H1 (cell line): Measurements from ENCODE around the gene MCCC1. TPM values are rescaled to one million over a fixed set of nuclear protein-coding genes. Genes with fewer than 3 reads are reported as not detected.

Experiments
- CTCF ChIA-PET: fragments of 300-600 bp; sonication (Branson Sonifier 250); formaldehyde crosslinking; loops from one replicate; lab custom pipeline; 2021; ENCODE audit not compliant: partially characterized antibody; lab: Charles Lee
- POLR2A ChIA-PET: fragments of 300-600 bp; sonication (Branson Sonifier 250); formaldehyde crosslinking; loops from one replicate; lab custom pipeline; 2021; ENCODE audit warnings: inconsistent platforms; ENCODE audit not compliant: partially characterized antibody; lab: Charles Lee
- DNase-seq, 2 experiments: peaks; one replicate each; pipeline versions ENCODE4 v3.0.0 to v3.0.0-alpha.2; 2010 to 2022; ENCODE audit warnings: low spot score in 2 of 2, low read depth in 1 of 2, mixed read lengths in 1 of 2
- FAIRE-seq: peaks from 2 replicates; lab custom pipeline; 2011; peaks lifted over from hg19 to GRCh38; lab: Jason Lieb, UNC
- H2AFZ ChIP-seq: 2 replicates; pipeline ENCODE4 v1.8.1; 2012; ENCODE audit warnings: low read length, inconsistent platforms
- H2AK5ac ChIP-seq: 2 replicates; pipeline ENCODE4 v1.6.1; 2013; ENCODE audit warnings: low read depth, low read length
- H2BK120ac ChIP-seq: replicated peaks from 2 replicates; pipeline ENCODE3; 2013; ENCODE audit warnings: low read depth, low read length, inconsistent platforms
- H2BK12ac ChIP-seq: 2 replicates; pipeline ENCODE4 v1.6.1; 2013; ENCODE audit warnings: low read depth, low read length
- H2BK15ac ChIP-seq: 2 replicates; pipeline ENCODE4 v1.6.1; 2013; ENCODE audit warnings: low read length
- H2BK20ac ChIP-seq: 2 replicates; pipeline ENCODE4 v1.6.1; 2013; ENCODE audit warnings: low read length
- H2BK5ac ChIP-seq: 2 replicates; pipeline ENCODE4 v1.6.1; 2013; ENCODE audit warnings: low read depth, low read length
- H3K14ac ChIP-seq: 2 replicates; pipeline ENCODE4 v1.6.1; 2013; ENCODE audit warnings: inconsistent platforms; ENCODE audit not compliant: insufficient read length
- H3K18ac ChIP-seq: 2 replicates; pipeline ENCODE4 v1.6.1; 2013; ENCODE audit warnings: low read length; ENCODE audit errors: extremely low read depth
- H3K23ac ChIP-seq: 2 replicates; pipeline ENCODE4 v1.6.1; 2013; ENCODE audit warnings: inconsistent platforms; ENCODE audit not compliant: insufficient read length
- H3K23me2 ChIP-seq: 2 replicates; pipeline ENCODE4 v1.6.1; 2013; ENCODE audit warnings: low read depth, low read length
- H3K27ac ChIP-seq: 2 replicates; pipeline ENCODE4 v1.6.1; 2011; ENCODE audit warnings: low read depth, low read length, inconsistent platforms
- H3K27me3 ChIP-seq, 4 experiments: replicated peaks in 1 of 4; 1 replicate in 1 of 4; 2 replicates in 3 of 4; pipeline versions ENCODE4 v1.6.1 to v1.8.1; 2011 to 2013; ENCODE audit warnings: low read length in 3 of 4, mild to moderate bottlenecking in 3 of 4, inconsistent platforms in 2 of 4, mixed read lengths in 2 of 4, moderate library complexity in 1 of 4; ENCODE audit not compliant: control insufficient read depth in 3 of 4, insufficient read depth in 3 of 4; ENCODE audit errors: extremely low read depth in 1 of 4
- H3K36me3 ChIP-seq, 4 experiments: 2 replicates each; pipeline versions ENCODE4 v1.6.1 to v1.8.1; 2011 to 2013; ENCODE audit warnings: mild to moderate bottlenecking in 4 of 4, low read length in 3 of 4, moderate library complexity in 2 of 4, control low read depth in 1 of 4, inconsistent platforms in 1 of 4; ENCODE audit not compliant: insufficient read depth in 4 of 4, control insufficient read depth in 2 of 4
- H3K4ac ChIP-seq: replicated peaks from 2 replicates; pipeline ENCODE3; 2013; ENCODE audit warnings: low read length, low read depth, mixed read lengths, inconsistent platforms; ENCODE audit not compliant: insufficient read length
- H3K4me1 ChIP-seq, 4 experiments: replicated peaks in 1 of 4; 1 replicate in 1 of 4; 2 replicates in 3 of 4; pipeline versions ENCODE4 v1.6.1 to v1.8.1; 2011 to 2013; ENCODE audit warnings: low read length in 3 of 4, inconsistent platforms in 2 of 4, mixed read lengths in 1 of 4; ENCODE audit not compliant: insufficient read depth in 4 of 4, control insufficient read depth in 3 of 4
- H3K4me2 ChIP-seq, 2 experiments: 2 replicates each; pipeline versions ENCODE4 v1.6.1 to v1.8.1; 2011 to 2013; ENCODE audit warnings: low read depth in 2 of 2, low read length in 2 of 2, control low read depth in 1 of 2, inconsistent platforms in 1 of 2, mild to moderate bottlenecking in 1 of 2; ENCODE audit not compliant: insufficient read depth in 1 of 2
- H3K4me3 ChIP-seq, 4 experiments: fragments of 200-600, 300-600 bp in 1 of 4; sonication (generic), shearing (Covaris generic), sonication (Bioruptor Twin) in 1 of 4; 2 replicates each; pipeline versions ENCODE4 v1.5.1 to v1.8.1; 2011 to 2016; ENCODE audit warnings: low read length in 4 of 4, low read depth in 3 of 4, control low read depth in 2 of 4, inconsistent platforms in 2 of 4, mild to moderate bottlenecking in 2 of 4, mixed read lengths in 1 of 4, moderate library complexity in 1 of 4; ENCODE audit not compliant: insufficient read depth in 2 of 4; ENCODE audit errors: extremely low read depth in 1 of 4
- H3K56ac ChIP-seq: replicated peaks from 2 replicates; pipeline ENCODE3; 2013; ENCODE audit warnings: low read depth, mild to moderate bottlenecking, mixed read lengths, low read length, inconsistent platforms; ENCODE audit not compliant: insufficient read length
- H3K79me1 ChIP-seq: 2 replicates; pipeline ENCODE4 v1.6.1; 2013; ENCODE audit warnings: low read depth, low read length, control low read depth
- H3K79me2 ChIP-seq, 2 experiments: 2 replicates each; pipeline versions ENCODE4 v1.6.1 to v1.8.1; 2012 to 2013; ENCODE audit warnings: low read length in 2 of 2, mild to moderate bottlenecking in 2 of 2, inconsistent platforms in 1 of 2; ENCODE audit not compliant: insufficient read depth in 2 of 2, control insufficient read depth in 1 of 2
- H3K9ac ChIP-seq, 4 experiments: replicated peaks in 1 of 4; 1 replicate in 1 of 4; 2 replicates in 3 of 4; pipeline versions ENCODE4 v1.6.1 to v1.8.1; 2011 to 2013; ENCODE audit warnings: low read depth in 3 of 4, low read length in 3 of 4, control low read depth in 2 of 4, mild to moderate bottlenecking in 2 of 4, moderate library complexity in 2 of 4, inconsistent platforms in 1 of 4; ENCODE audit errors: extremely low read depth in 1 of 4
- H3K9me3 ChIP-seq, 2 experiments: 2 replicates each; pipeline versions ENCODE4 v1.6.1 to v1.8.1; 2012 to 2013; ENCODE audit warnings: mild to moderate bottlenecking in 2 of 2, moderate library complexity in 2 of 2, control low read depth in 1 of 2, inconsistent platforms in 1 of 2, low read depth in 1 of 2, low read length in 1 of 2, mixed read lengths in 1 of 2; ENCODE audit not compliant: insufficient read depth in 2 of 2
- H4K20me1 ChIP-seq, 2 experiments: replicated peaks in 1 of 2; 2 replicates each; pipeline versions ENCODE3 to v1.8.1; 2011 to 2013; ENCODE audit warnings: inconsistent platforms in 2 of 2, low read length in 2 of 2, mild to moderate bottlenecking in 1 of 2; ENCODE audit not compliant: insufficient read depth in 2 of 2, control insufficient read depth in 1 of 2
- H4K5ac ChIP-seq: 2 replicates; pipeline ENCODE4 v1.6.1; 2013; ENCODE audit warnings: low read length, low read depth, mixed read lengths, inconsistent platforms; ENCODE audit not compliant: insufficient read length
- H4K8ac ChIP-seq: 2 replicates; pipeline ENCODE4 v1.8.0; 2013; ENCODE audit warnings: mild to moderate bottlenecking, moderate library complexity, low read length, inconsistent platforms; ENCODE audit not compliant: insufficient read depth; ENCODE audit errors: extremely low read depth
- H4K91ac ChIP-seq: replicated peaks from 2 replicates; pipeline ENCODE3; 2013; ENCODE audit warnings: low read length, mixed read lengths, inconsistent platforms; ENCODE audit not compliant: insufficient read length
- CREB1 ChIP-seq: IDR thresholded peaks from 2 replicates; pipeline ENCODE4 v1.6.1; 2012; ENCODE audit warnings: inconsistent platforms
- JUN ChIP-seq: IDR thresholded peaks from 2 replicates; pipeline ENCODE4 v1.6.1; 2011; ENCODE audit warnings: low read depth, mild to moderate bottlenecking, improper control_type of control experiment, low read length
- NRF1 ChIP-seq: IDR thresholded peaks from 2 replicates; pipeline ENCODE4 v1.6.1; 2011; ENCODE audit warnings: mild to moderate bottlenecking, low read depth, low read length, improper control_type of control experiment
- PHF8 ChIP-seq: fragments of 200-600 bp; sonication (generic); conservative IDR thresholded peaks from 2 replicates; pipeline ENCODE4 v1.7.1; 2012; ENCODE audit warnings: low read depth, mild to moderate bottlenecking, inconsistent platforms, low read length, moderate library complexity
- WGBS, 2 experiments: shearing (Covaris generic) in 1 of 2; methylation state at CpG; one replicate each; pipeline versions ENCODE4 v1.1.6 to v1.1.7; 2013 to 2015; ENCODE audit warnings: low lambda C conversion rate in 2 of 2, mixed read lengths in 2 of 2, inconsistent platforms in 1 of 2, low coverage in 1 of 2, missing lambda C conversion rate in 1 of 2; ENCODE audit not compliant: insufficient replicate concordance in 2 of 2, insufficient coverage in 1 of 2, insufficient read length in 1 of 2; ENCODE audit errors: extremely low coverage in 1 of 2, missing lambda C conversion rate in 1 of 2; 5-methylcytosine and 5-hydroxymethylcytosine counted together
- polyA plus RNA-seq, 7 experiments: library from polyadenylated mRNA; depleted of rRNA in 3 of 7; stranded (reverse) in 5 of 7; unstranded in 2 of 7; fragments of >200 nt in 5 of 7; fragments of 200-250 nt in 2 of 7; gene quantifications; 1 replicate in 5 of 7; 2 replicates in 1 of 7; 4 replicates in 1 of 7; pipeline versions ENCODE4 v1.2.1 to v1.2.3, GENCODE V29; 2011 to 2013; ENCODE audit warnings: missing spikeins in 2 of 7, mixed read lengths in 2 of 7
- total RNA-seq: library from RNA; stranded (reverse); fragmentation: NEBNext Ultra II Directional; extraction: Animal tissue kit (Norgen Biotek cat#: 25700); gene quantifications from 2 replicates; pipeline ENCODE4 v1.2.1, GENCODE V29; 2021

The MCCC1 gene
- total and polyA plus RNA-seq, 2 of the 8 experiments (the other 6 are each of a cell fraction or from before 2014, with no cell fraction given), result 10.8 to 21.5 TPM

GRCh38 chr3:183008303-183008702 lies 91.0 kb downstream of the MCCC1 start:
- no peak overlapping the region for H3K4me3 ChIP-seq

More at GRCh38 chr3:183008303-183008702, 91.0 kb downstream of the MCCC1 start:
- Histone ChIP-seq H3K4ac (no peak overlapping the region), H3K18ac (no peak overlapping the region), H3K9me3 (no peaks in the 10 kb centered on the region), H3K4me2 (no peak overlapping the region), H4K8ac (no peak overlapping the region), H4K20me1 (peaks cover 0 to 3% of the 10 kb centered on the region in 2 experiments), H2BK120ac (no peak overlapping the region), H3K79me2 (no peaks in the 10 kb centered on the region), H2AFZ (no peak overlapping the region), H3K36me3 (no peaks in the 10 kb centered on the region), H3K23me2 (no peaks in the 10 kb centered on the region), H4K5ac (no peak overlapping the region), H3K14ac (no peak overlapping the region), H4K91ac (no peak overlapping the region), H3K27me3 (no peaks in the 10 kb centered on the region), H3K9ac (no peak overlapping the region)
- POLR2A ChIA-PET, result no interaction called here
- DNase-seq, result no peak
- TF ChIP-seq JUN (no peak), CREB1 (no peak), PHF8 (no peak), NRF1 (no peak)
- TF ChIP-seq, all 59 proteins: peak for 0
- Histone ChIP-seq H2AK5ac (no peak overlapping the region), H3K79me1 (no peaks in the 10 kb centered on the region), H2BK5ac (no peak overlapping the region), H3K23ac (no peak overlapping the region), H3K27ac (no peak overlapping the region), H2BK15ac (no peak overlapping the region), H3K56ac (no peak overlapping the region), H3K4me1 (peaks cover 0 to 5% (median 2%) of the 10 kb centered on the region in 4 experiments; a peak in 4 of 7 replicates), H2BK20ac (no peak overlapping the region), H2BK12ac (no peak overlapping the region)
- WGBS, 2 experiments, result 88% methylated on average over 4 of the region's 4 CpGs; no CpG with 5 or more reads in 1 of the 2 experiments
- no peak for FAIRE-seq
- CTCF ChIA-PET, result no interaction called here
